ENCODE measurements around the gene L1CAM. TPM values are rescaled to one million over a fixed set of nuclear protein-coding genes. Genes with fewer than 3 reads are reported as not detected.

Gene L1CAM
- total and polyA plus RNA-seq, 2 experiments from 2014 or later: 0.33 to 0.69 TPM

DNA sequence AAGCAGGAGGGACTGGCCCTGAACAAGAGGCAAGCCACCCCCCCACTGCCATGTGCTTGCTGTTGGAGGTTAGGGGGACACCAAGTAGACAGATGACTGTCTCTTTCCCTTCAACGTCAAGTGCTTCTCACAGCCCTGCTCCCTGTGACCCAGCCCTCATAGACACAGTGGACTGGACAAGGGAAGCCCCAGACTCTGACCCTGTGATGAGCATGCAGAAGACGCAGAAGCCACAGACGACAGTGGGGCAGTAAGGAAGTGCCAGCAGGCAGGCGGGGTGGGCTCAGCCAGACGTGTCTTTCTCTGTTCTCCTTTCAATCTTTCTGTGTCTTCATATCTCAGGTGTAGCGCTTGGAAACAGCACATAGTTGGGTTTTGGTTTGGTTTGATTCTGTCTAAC, 2.4 kb upstream of the L1CAM start:
- DNase-seq (ENCODE audit: low spot score): no peak
- Histone ChIP-seq H4K20me1 (ENCODE audit: insufficient read depth, poor library complexity, severe bottlenecking) (no peaks in the 10 kb centered on the region), H3K9me2 (replicated peaks; ENCODE audit: insufficient read depth) (no peaks in the 10 kb centered on the region), H3K4me1 (ENCODE audit: insufficient read depth) (no peaks in the 10 kb centered on the region), H3K36me3 (replicated peaks; ENCODE audit: insufficient read depth, low read depth) (no peaks in the 10 kb centered on the region), H3K4me2 (no peak overlapping the region), H3K27ac (no peak overlapping the region), H3K4me3 (no peak overlapping the region), H3K27me3 (peaks cover 29% of the 10 kb centered on the region), H3K9me3 (ENCODE audit: low read depth) (no peaks in the 10 kb centered on the region), H3K79me2 (no peaks in the 10 kb centered on the region), H2AFZ (no peak overlapping the region)
- 68% methylated on average over 6 of the region's 6 CpGs for WGBS (ENCODE audit: low lambda C conversion rate, missing lambda C conversion rate)
- TF ChIP-seq EZH2 (IDR thresholded peaks at IDR 0.05; ENCODE audit: borderline replicate concordance): no peak
- TF ChIP-seq EZH2phosphoT487 (IDR thresholded peaks at IDR 0.05; ENCODE audit: low read depth, severe bottlenecking, unreplicated experiment): no peak
- TF ChIP-seq, protein P1, sequence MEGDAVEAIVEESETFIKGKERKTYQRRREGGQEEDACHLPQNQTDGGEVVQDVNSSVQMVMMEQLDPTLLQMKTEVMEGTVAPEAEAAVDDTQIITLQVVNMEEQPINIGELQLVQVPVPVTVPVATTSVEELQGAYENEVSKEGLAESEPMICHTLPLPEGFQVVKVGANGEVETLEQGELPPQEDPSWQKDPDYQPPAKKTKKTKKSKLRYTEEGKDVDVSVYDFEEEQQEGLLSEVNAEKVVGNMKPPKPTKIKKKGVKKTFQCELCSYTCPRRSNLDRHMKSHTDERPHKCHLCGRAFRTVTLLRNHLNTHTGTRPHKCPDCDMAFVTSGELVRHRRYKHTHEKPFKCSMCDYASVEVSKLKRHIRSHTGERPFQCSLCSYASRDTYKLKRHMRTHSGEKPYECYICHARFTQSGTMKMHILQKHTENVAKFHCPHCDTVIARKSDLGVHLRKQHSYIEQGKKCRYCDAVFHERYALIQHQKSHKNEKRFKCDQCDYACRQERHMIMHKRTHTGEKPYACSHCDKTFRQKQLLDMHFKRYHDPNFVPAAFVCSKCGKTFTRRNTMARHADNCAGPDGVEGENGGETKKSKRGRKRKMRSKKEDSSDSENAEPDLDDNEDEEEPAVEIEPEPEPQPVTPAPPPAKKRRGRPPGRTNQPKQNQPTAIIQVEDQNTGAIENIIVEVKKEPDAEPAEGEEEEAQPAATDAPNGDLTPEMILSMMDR (IDR thresholded peaks at IDR 0.05; ENCODE audit: poor library complexity): no peak

DNA sequence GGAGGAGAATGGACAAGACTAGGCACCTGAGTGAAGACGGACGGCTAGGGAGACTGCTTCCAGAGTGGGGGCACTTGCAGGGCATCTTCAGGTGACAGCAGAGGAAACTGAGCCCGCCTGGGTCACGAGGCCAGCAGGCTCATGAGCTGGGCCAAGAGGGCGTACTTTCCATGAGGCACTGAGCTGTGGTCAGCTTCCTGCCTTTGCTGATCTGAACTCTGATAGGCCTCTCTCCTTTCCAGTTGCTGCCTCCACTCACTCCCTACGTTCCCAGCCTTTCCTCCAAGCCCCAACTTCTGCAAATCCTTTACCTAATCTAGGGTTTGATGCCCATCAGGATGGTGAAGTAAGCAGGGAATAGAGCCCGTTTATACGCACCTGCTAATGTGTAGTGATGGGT, 1.4 kb upstream of the L1CAM start:
- Histone ChIP-seq H3K4me2 (no peak overlapping the region), H3K9me3 (ENCODE audit: low read depth) (no peaks in the 10 kb centered on the region), H3K9me2 (replicated peaks; ENCODE audit: insufficient read depth) (no peaks in the 10 kb centered on the region), H3K36me3 (replicated peaks; ENCODE audit: insufficient read depth, low read depth) (no peaks in the 10 kb centered on the region), H3K27ac (no peak overlapping the region), H3K4me1 (ENCODE audit: insufficient read depth) (no peaks in the 10 kb centered on the region), H4K20me1 (ENCODE audit: insufficient read depth, poor library complexity, severe bottlenecking) (no peaks in the 10 kb centered on the region), H3K4me3 (no peak overlapping the region), H3K79me2 (no peaks in the 10 kb centered on the region), H2AFZ (no peak overlapping the region), H3K27me3 (peaks cover 29% of the 10 kb centered on the region)
- TF ChIP-seq, protein P1 (IDR thresholded peaks at IDR 0.05; ENCODE audit: poor library complexity): no peak
- TF ChIP-seq EZH2 (IDR thresholded peaks at IDR 0.05; ENCODE audit: borderline replicate concordance): peak; percentile 1
- TF ChIP-seq EZH2phosphoT487 (IDR thresholded peaks at IDR 0.05; ENCODE audit: low read depth, severe bottlenecking, unreplicated experiment): no peak
- WGBS (ENCODE audit: low lambda C conversion rate, missing lambda C conversion rate): 70% methylated on average over 8 of the region's 8 CpGs
- DNase-seq (ENCODE audit: low spot score): no peak

DNA sequence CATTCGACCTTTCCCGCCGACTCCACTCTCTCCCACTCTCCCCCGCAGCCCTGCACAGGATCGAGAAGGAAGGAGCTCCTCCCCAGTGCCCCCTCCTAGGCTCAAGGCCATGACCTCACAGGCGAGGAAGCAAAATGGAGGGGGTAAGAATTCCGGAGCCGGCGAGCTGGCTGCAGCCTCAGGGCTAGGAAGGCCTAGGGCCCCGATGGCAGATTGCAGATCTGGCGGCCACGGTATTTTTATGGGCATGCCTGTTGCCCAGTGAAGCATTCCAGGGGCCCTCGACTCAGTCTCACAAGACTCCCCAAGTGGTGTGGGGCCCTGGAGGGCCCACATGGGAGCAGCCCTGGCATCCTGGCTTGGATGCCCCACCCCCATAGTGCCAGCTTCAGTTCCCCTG, 942 bp upstream of the L1CAM start:
- H4K20me1 ChIP-seq (ENCODE audit: insufficient read depth, poor library complexity, severe bottlenecking): no peaks in the 10 kb centered on the region
- no peaks in the 10 kb centered on the region for H3K36me3 ChIP-seq (replicated peaks; ENCODE audit: insufficient read depth, low read depth)
- TF ChIP-seq, protein P1 (IDR thresholded peaks at IDR 0.05; ENCODE audit: poor library complexity): no peak
- TF ChIP-seq EZH2 (IDR thresholded peaks at IDR 0.05; ENCODE audit: borderline replicate concordance) (no peak), EZH2phosphoT487 (IDR thresholded peaks at IDR 0.05; ENCODE audit: low read depth, severe bottlenecking, unreplicated experiment) (no peak)
- H3K4me1 ChIP-seq (ENCODE audit: insufficient read depth): no peaks in the 10 kb centered on the region
- no peak overlapping the region for H3K27ac ChIP-seq
- 52% methylated on average over 13 of the region's 13 CpGs for WGBS (ENCODE audit: low lambda C conversion rate, missing lambda C conversion rate)
- H2AFZ ChIP-seq: no peak overlapping the region
- no peak overlapping the region for H3K4me2 ChIP-seq
- no peak overlapping the region for H3K4me3 ChIP-seq
- DNase-seq (ENCODE audit: low spot score): no peak
- peaks cover 29% of the 10 kb centered on the region for H3K27me3 ChIP-seq
- H3K79me2 ChIP-seq: no peaks in the 10 kb centered on the region
- no peaks in the 10 kb centered on the region for H3K9me3 ChIP-seq (ENCODE audit: low read depth)
- H3K9me2 ChIP-seq (replicated peaks; ENCODE audit: insufficient read depth): no peaks in the 10 kb centered on the region
